ENCODE data around the gene HNRNPR. TPM values are rescaled to one million over a fixed set of nuclear protein-coding genes. Genes with fewer than 3 reads are reported as not detected.

HNRNPR gene
- total RNA-seq, 3 donors from 2014 or later = 84.0 to 108 (median 96.6) TPM

- Histone ChIP-seq H3K4me1 (ENCODE audit: low read depth) (peaks cover 29% of the 10 kb centered on the region), H3K36me3 (ENCODE audit: low read depth) (peaks cover 8% of the 10 kb centered on the region), H3K9me3 (peaks cover 24% of the 10 kb centered on the region), H3K4me3 (peak overlapping the region; percentile 73)
- peak in 1 of 3 donors; percentile 38 for DNase-seq
- intact Hi-C loops (cut with DNase I, micrococcal nuclease) = no loop called here
- TF ChIP-seq, protein P1, sequence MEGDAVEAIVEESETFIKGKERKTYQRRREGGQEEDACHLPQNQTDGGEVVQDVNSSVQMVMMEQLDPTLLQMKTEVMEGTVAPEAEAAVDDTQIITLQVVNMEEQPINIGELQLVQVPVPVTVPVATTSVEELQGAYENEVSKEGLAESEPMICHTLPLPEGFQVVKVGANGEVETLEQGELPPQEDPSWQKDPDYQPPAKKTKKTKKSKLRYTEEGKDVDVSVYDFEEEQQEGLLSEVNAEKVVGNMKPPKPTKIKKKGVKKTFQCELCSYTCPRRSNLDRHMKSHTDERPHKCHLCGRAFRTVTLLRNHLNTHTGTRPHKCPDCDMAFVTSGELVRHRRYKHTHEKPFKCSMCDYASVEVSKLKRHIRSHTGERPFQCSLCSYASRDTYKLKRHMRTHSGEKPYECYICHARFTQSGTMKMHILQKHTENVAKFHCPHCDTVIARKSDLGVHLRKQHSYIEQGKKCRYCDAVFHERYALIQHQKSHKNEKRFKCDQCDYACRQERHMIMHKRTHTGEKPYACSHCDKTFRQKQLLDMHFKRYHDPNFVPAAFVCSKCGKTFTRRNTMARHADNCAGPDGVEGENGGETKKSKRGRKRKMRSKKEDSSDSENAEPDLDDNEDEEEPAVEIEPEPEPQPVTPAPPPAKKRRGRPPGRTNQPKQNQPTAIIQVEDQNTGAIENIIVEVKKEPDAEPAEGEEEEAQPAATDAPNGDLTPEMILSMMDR (IDR thresholded peaks at IDR 0.05) = no peak
- peak; percentile 1 for ATAC-seq
Measured at GRCh38 chr1:23367451-23367790, 23.3 kb upstream of the HNRNPR start.

DNA sequence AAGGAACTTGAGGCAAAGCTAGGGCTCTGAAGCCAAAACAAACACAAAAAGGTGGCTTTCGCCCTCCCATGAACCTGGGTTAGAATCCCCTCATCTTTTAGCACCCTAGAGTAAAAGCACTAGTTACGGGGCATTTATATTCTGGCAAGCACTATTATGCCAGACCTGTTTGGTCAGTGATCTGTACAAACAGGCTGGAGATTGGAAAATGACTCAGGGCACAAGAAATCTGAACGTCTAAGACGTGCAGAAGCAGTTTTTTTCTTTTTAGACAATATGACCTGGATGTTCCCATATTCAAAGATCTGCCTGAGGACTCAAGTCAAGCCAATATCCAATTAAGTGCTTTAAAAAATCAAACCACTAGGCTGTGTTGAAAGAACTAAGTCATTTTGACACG is 22.5 kb upstream of the HNRNPR start:
- H3K4me3 ChIP-seq = no peak overlapping the region
- H3K9me3 ChIP-seq = peaks cover 33% of the 10 kb centered on the region
- TF ChIP-seq, protein P1 (IDR thresholded peaks at IDR 0.05) = no peak
- ATAC-seq (no peak), DNase-seq (no peak)
- intact Hi-C loops (cut with DNase I, micrococcal nuclease) = no loop called here
- peaks cover 29% of the 10 kb centered on the region for H3K4me1 ChIP-seq (ENCODE audit: low read depth)
- H3K36me3 ChIP-seq (ENCODE audit: low read depth) = peaks cover 15% of the 10 kb centered on the region

- DNase-seq = no peak
- no peak for ATAC-seq
- TF ChIP-seq, protein P1 (IDR thresholded peaks at IDR 0.05) = no peak
- intact Hi-C loops (cut with DNase I, micrococcal nuclease) = no loop called here
- H3K36me3 ChIP-seq (ENCODE audit: low read depth) = peaks cover 15% of the 10 kb centered on the region
- H3K9me3 ChIP-seq = peaks cover 37% of the 10 kb centered on the region
- peaks cover 27% of the 10 kb centered on the region for H3K4me1 ChIP-seq (ENCODE audit: low read depth)
- H3K4me3 ChIP-seq = no peak overlapping the region
Measured at GRCh38 chr1:23366146-23366545, 22.1 kb upstream of the HNRNPR start.

GRCh38 chr1:23362218-23362713 is 18.2 kb upstream of the HNRNPR start:
- intact Hi-C loops (cut with DNase I, micrococcal nuclease) = no loop called here
- Histone ChIP-seq H3K9me3 (peaks cover 58% of the 10 kb centered on the region), H3K4me1 (ENCODE audit: low read depth) (peaks cover 9% of the 10 kb centered on the region), H3K4me3 (no peak overlapping the region), H3K36me3 (ENCODE audit: low read depth) (peaks cover 15% of the 10 kb centered on the region)
- TF ChIP-seq, protein P1 (IDR thresholded peaks at IDR 0.05) = no peak
- ATAC-seq (no peak), DNase-seq (no peak)

GRCh38 chr1:23358310-23358875 is 14.3 kb upstream of the HNRNPR start:
- DNase-seq = no peak

More at GRCh38 chr1:23358310-23358875, 14.3 kb upstream of the HNRNPR start:
- intact Hi-C loops (cut with DNase I, micrococcal nuclease) = no loop called here
- TF ChIP-seq, protein P1 (IDR thresholded peaks at IDR 0.05) = no peak
- no peak for ATAC-seq
- peaks cover 15% of the 10 kb centered on the region for H3K36me3 ChIP-seq (ENCODE audit: low read depth)
- H3K9me3 ChIP-seq = peaks cover 43% of the 10 kb centered on the region
- no peak overlapping the region for H3K4me3 ChIP-seq
- H3K4me1 ChIP-seq (ENCODE audit: low read depth) = no peaks in the 10 kb centered on the region

Data from mucosa of descending colon (tissue), 3 donors.